Activated T-cell treated with anti-CD3 and anti-CD28 coated beads, Interleukin-2, amount 50 U/mL, for 24 hours (primary cell): ENCODE results near the gene ZFYVE9.
"Not testable (repeated sequence)": the region's sequence is repeated elsewhere in the genome, so short reads cannot be mapped to it uniquely, and the experiment has no call there.

Experiments used
- DNase-seq: peaks from one replicate; pipeline ENCODE4 v3.0.0-alpha.2; 2020
- H3K27ac Mint-ChIP-seq: 2 replicates; pipeline ENCODE4 v1.8.0; 2020; ENCODE audit warnings: mild to moderate bottlenecking, mixed read lengths
- H3K27me3 Mint-ChIP-seq: 2 replicates; pipeline ENCODE4 v1.8.0; 2020; ENCODE audit warnings: mixed read lengths
- H3K36me3 Mint-ChIP-seq: 2 replicates; pipeline ENCODE4 v1.8.0; 2020; ENCODE audit warnings: low read depth, mixed read lengths
- H3K4me1 Mint-ChIP-seq: 2 replicates; pipeline ENCODE4 v1.8.0; 2020; ENCODE audit warnings: low read depth, mixed read lengths
- H3K4me3 Mint-ChIP-seq: 2 replicates; pipeline ENCODE4 v1.8.0; 2020; ENCODE audit warnings: mild to moderate bottlenecking, moderate library complexity, mixed read lengths
- H3K9me3 Mint-ChIP-seq: 2 replicates; pipeline ENCODE4 v1.8.0; 2020; ENCODE audit warnings: mixed read lengths

The ZFYVE9 gene

GRCh38 chr1:52193985-52194384 is 52.1 kb downstream of the ZFYVE9 start:
- H3K36me3 Mint-ChIP-seq: no peaks in the 10 kb centered on the region
- no peaks in the 10 kb centered on the region for H3K9me3 Mint-ChIP-seq
- H3K27me3 Mint-ChIP-seq: no peaks in the 10 kb centered on the region
- DNase-seq: no peak
- peaks cover 4% of the 10 kb centered on the region for H3K4me1 Mint-ChIP-seq
- no peak overlapping the region for H3K4me3 Mint-ChIP-seq
- no peak overlapping the region for H3K27ac Mint-ChIP-seq

- Mint-ChIP-seq H3K4me3 (no peak overlapping the region), H3K9me3 (peaks cover 3% of the 10 kb centered on the region), H3K27me3 (no peaks in the 10 kb centered on the region), H3K27ac (no peak overlapping the region), H3K4me1 (peaks cover 4% of the 10 kb centered on the region), H3K36me3 (peaks cover 6% of the 10 kb centered on the region)
- DNase-seq: no peak
These were observed 53.3 kb downstream of the ZFYVE9 start for GRCh38 chr1:52195161-52195560.

- H3K27ac Mint-ChIP-seq: no peak overlapping the region
- no peak overlapping the region for H3K4me3 Mint-ChIP-seq
- H3K27me3 Mint-ChIP-seq: no peaks in the 10 kb centered on the region
- DNase-seq: no peak
- peaks cover 15% of the 10 kb centered on the region for H3K4me1 Mint-ChIP-seq
- peaks cover 8% of the 10 kb centered on the region for H3K9me3 Mint-ChIP-seq
- peaks cover 11% of the 10 kb centered on the region for H3K36me3 Mint-ChIP-seq
These were observed 62.2 kb downstream of the ZFYVE9 start for GRCh38 chr1:52203935-52204625.

GRCh38 chr1:52204696-52205095 is 62.8 kb downstream of the ZFYVE9 start:
- H3K9me3 Mint-ChIP-seq: peaks cover 5% of the 10 kb centered on the region
- H3K27ac Mint-ChIP-seq: no peak overlapping the region
- peaks cover 19% of the 10 kb centered on the region for H3K4me1 Mint-ChIP-seq
- H3K4me3 Mint-ChIP-seq: peak overlapping the region; percentile 6
- peaks cover 6% of the 10 kb centered on the region for H3K36me3 Mint-ChIP-seq
- H3K27me3 Mint-ChIP-seq: no peaks in the 10 kb centered on the region
- no peak for DNase-seq

GRCh38 chr1:52206686-52207085 is 64.8 kb downstream of the ZFYVE9 start:
- not testable (repeated sequence) for H3K4me3 Mint-ChIP-seq, H3K27me3 Mint-ChIP-seq, DNase-seq, H3K27ac Mint-ChIP-seq, H3K36me3 Mint-ChIP-seq, H3K9me3 Mint-ChIP-seq
- H3K4me1 Mint-ChIP-seq: peaks cover 36% of the 10 kb centered on the region

GRCh38 chr1:52209429-52209828 is 67.5 kb downstream of the ZFYVE9 start:
- Mint-ChIP-seq H3K4me1 (peaks cover 29% of the 10 kb centered on the region), H3K9me3 (no peaks in the 10 kb centered on the region), H3K27me3 (no peaks in the 10 kb centered on the region), H3K36me3 (peaks cover 4% of the 10 kb centered on the region), H3K4me3 (no peak overlapping the region), H3K27ac (no peak overlapping the region)
- DNase-seq: no peak

- Mint-ChIP-seq H3K27ac (peak overlapping the region; percentile 81), H3K4me3 (no peak overlapping the region), H3K9me3 (no peaks in the 10 kb centered on the region), H3K4me1 (peaks cover 25% of the 10 kb centered on the region), H3K36me3 (peaks cover 4% of the 10 kb centered on the region), H3K27me3 (no peaks in the 10 kb centered on the region)
- no peak for DNase-seq
These were observed 68.2 kb downstream of the ZFYVE9 start for GRCh38 chr1:52210044-52210443.

- no peaks in the 10 kb centered on the region for H3K4me1 Mint-ChIP-seq
These were observed 75.1 kb downstream of the ZFYVE9 start for GRCh38 chr1:52216907-52217458.

GRCh38 chr1:52225174-52225573 is 83.3 kb downstream of the ZFYVE9 start:
- peaks cover 27% of the 10 kb centered on the region for H3K36me3 Mint-ChIP-seq
- no peak overlapping the region for H3K4me3 Mint-ChIP-seq
- peaks cover 16% of the 10 kb centered on the region for H3K9me3 Mint-ChIP-seq
- DNase-seq: no peak
- H3K27me3 Mint-ChIP-seq: no peaks in the 10 kb centered on the region
- no peaks in the 10 kb centered on the region for H3K4me1 Mint-ChIP-seq
- no peak overlapping the region for H3K27ac Mint-ChIP-seq

More at GRCh38 chr1:52216907-52217458, 75.1 kb downstream of the ZFYVE9 start:
- Mint-ChIP-seq H3K27me3 (no peaks in the 10 kb centered on the region), H3K36me3 (peaks cover 48% of the 10 kb centered on the region), H3K4me3 (no peak overlapping the region), H3K27ac (no peak overlapping the region), H3K9me3 (peaks cover 13% of the 10 kb centered on the region)
- no peak for DNase-seq

- no peak overlapping the region for H3K27ac Mint-ChIP-seq
- no peaks in the 10 kb centered on the region for H3K4me1 Mint-ChIP-seq
- no peaks in the 10 kb centered on the region for H3K27me3 Mint-ChIP-seq
- peaks cover 14% of the 10 kb centered on the region for H3K36me3 Mint-ChIP-seq
- H3K4me3 Mint-ChIP-seq: no peak overlapping the region
- peaks cover 16% of the 10 kb centered on the region for H3K9me3 Mint-ChIP-seq
- no peak for DNase-seq
These were observed 87.6 kb downstream of the ZFYVE9 start for GRCh38 chr1:52229494-52229893.

- Mint-ChIP-seq H3K27me3 (no peaks in the 10 kb centered on the region), H3K4me1 (peaks cover 2% of the 10 kb centered on the region), H3K4me3 (no peak overlapping the region), H3K27ac (no peak overlapping the region), H3K9me3 (no peaks in the 10 kb centered on the region), H3K36me3 (peaks cover 8% of the 10 kb centered on the region)
- no peak for DNase-seq
These were observed 91.6 kb downstream of the ZFYVE9 start for GRCh38 chr1:52233463-52233862.

GRCh38 chr1:52234014-52234413 is 92.1 kb downstream of the ZFYVE9 start:
- Mint-ChIP-seq H3K4me1 (peaks cover 4% of the 10 kb centered on the region), H3K27ac (no peak overlapping the region), H3K27me3 (no peaks in the 10 kb centered on the region), H3K9me3 (no peaks in the 10 kb centered on the region), H3K4me3 (no peak overlapping the region), H3K36me3 (peaks cover 11% of the 10 kb centered on the region)
- no peak for DNase-seq

GRCh38 chr1:52234708-52235107 is 92.8 kb downstream of the ZFYVE9 start:
- Mint-ChIP-seq H3K4me3 (no peak overlapping the region), H3K27me3 (no peaks in the 10 kb centered on the region), H3K4me1 (peaks cover 4% of the 10 kb centered on the region), H3K9me3 (no peaks in the 10 kb centered on the region), H3K36me3 (peaks cover 11% of the 10 kb centered on the region), H3K27ac (no peak overlapping the region)
- DNase-seq: no peak

GRCh38 chr1:52235646-52236045 is 93.8 kb downstream of the ZFYVE9 start:
- H3K4me1 Mint-ChIP-seq: peaks cover 4% of the 10 kb centered on the region
- DNase-seq: no peak
- H3K4me3 Mint-ChIP-seq: no peak overlapping the region
- peaks cover 11% of the 10 kb centered on the region for H3K36me3 Mint-ChIP-seq
- no peaks in the 10 kb centered on the region for H3K9me3 Mint-ChIP-seq
- H3K27me3 Mint-ChIP-seq: no peaks in the 10 kb centered on the region
- no peak overlapping the region for H3K27ac Mint-ChIP-seq

GRCh38 chr1:52237430-52237829 is 95.5 kb downstream of the ZFYVE9 start:
- Mint-ChIP-seq H3K27ac (no peak overlapping the region), H3K4me1 (peaks cover 4% of the 10 kb centered on the region), H3K4me3 (no peak overlapping the region), H3K9me3 (no peaks in the 10 kb centered on the region), H3K27me3 (no peaks in the 10 kb centered on the region), H3K36me3 (peaks cover 11% of the 10 kb centered on the region)
- DNase-seq: no peak
